NCI-H526 treated with DMSO at 0.1 percent for 48 hours (cell line): ENCODE results near the gene GPR26.

ENCODE experiments used
- DNase-seq: peaks from one replicate; lab custom pipeline; 2025; lab: John Stamatoyannopoulos, UW

The GPR26 gene

GRCh38 chr10:123648595-123648994 is 17.6 kb upstream of the GPR26 start:
- no peak for DNase-seq

DNA sequence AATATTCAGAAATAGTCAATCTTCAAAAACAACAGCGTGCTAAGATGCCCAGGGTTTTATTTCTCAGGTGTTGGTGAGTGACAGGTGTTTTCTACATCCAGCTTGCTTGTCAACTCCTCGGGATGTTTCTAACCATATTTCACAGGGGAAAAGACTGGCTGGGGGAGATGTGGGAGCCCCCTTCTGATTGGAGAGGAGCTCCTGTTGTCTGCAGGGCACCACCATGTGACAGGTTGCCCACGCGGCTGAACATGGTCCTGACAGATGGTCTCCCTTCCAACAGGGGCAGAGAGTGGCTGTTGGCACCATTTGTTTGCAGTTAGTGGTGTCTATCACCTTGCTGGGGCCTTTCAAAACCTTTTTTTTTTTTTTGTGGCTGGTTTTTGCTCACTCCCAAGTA is 16.5 kb upstream of the GPR26 start:
- DNase-seq, result no peak

DNA sequence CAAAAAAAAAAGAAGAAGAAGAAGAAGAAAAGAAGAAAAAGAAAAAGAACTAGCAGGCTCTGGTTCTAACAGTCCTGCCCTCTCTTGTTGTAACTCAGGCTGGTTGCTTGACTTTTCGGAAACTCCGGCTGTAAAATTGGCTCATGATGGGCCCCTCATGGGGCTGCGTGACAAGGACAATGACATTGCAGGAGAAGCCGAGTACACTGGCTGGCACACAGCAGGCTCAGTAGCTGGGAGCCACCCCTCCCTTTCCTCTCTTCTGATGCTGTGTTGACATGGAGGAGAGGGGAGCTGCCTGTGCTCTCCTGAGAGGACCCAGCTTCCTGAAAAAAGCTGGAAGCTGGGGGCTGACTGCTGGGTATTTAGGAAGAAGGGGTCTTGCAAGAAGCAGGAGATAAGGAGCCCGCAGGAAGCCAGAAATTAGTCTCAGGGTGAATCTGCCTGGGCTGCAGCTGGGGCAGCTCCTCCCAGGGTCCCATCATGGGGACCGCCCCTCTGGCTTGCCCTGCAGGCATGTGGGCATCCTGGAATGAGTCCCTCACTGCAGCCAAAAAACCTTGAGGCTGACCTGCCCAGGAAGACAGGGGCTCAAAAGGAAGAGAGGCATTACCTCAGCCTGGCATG is 14.6 kb upstream of the GPR26 start:
- no peak for DNase-seq

- DNase-seq, result no peak
Observed at GRCh38 chr10:123655751-123656150, 10.4 kb upstream of the GPR26 start.

- no peak for DNase-seq
Observed at GRCh38 chr10:123663522-123663921, 2.6 kb upstream of the GPR26 start.

DNA sequence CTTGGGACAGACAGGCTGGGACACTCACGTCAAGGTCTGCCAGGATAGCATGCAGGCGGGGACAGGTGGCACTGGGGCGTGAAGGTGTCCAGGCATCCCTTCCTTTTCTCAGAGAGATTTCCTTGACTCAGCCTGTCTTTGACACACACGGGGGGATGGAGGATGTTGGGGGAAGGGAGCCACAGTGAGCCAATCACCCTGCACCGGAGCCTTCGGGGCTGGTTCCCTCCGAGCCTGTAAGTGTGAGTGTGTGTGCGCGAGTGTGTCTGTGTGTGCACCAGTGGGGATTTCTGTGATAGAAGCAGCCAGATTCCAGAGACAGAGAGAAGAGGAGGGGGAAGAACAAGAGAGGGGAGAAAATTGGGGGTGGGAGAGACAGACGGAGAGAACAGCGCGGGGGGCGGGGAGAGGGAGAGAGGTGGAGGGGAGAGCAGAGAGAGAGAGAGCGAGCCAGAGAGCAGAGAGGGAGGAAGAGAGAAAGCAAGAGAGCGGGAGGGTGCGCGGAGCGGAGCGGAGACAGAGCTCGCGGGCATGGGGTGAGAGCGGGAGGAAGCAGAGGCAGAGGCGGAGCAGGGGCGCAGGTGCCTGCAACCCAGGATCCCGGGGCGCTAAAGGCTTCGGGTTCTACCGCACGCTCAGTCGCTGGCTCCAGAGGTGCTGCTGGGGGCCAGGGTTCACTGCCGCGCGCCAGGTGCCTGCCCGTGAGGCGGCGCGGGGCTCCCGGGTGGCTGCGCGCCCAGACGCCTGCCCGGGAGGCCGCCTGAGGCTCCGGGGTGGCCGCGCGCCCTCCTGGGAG is 466 bp upstream of the GPR26 start:
- DNase-seq, result no peak

- DNase-seq, result no peak
Observed at GRCh38 chr10:123669886-123670285, 3.7 kb downstream of the GPR26 start.

DNA sequence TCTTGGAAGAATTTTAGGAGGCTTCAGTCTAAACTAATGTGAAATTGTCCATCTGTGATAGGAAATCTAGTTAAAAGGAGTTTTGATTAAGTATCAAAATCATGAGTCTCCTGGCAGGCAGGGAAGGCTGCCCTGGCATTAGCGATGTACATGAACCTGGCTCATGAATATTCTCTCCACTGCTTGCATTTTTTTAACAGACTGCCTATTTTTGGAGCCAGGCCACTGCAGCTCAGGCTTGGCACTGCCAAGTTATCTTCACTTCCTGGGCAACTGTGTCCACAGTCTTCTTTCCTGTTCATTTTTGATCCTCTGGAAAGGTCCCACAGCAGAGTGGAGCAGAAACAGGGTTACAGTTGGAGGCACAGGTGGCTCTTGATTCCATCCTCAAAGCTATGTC is 7.0 kb downstream of the GPR26 start:
- no peak for DNase-seq

DNA sequence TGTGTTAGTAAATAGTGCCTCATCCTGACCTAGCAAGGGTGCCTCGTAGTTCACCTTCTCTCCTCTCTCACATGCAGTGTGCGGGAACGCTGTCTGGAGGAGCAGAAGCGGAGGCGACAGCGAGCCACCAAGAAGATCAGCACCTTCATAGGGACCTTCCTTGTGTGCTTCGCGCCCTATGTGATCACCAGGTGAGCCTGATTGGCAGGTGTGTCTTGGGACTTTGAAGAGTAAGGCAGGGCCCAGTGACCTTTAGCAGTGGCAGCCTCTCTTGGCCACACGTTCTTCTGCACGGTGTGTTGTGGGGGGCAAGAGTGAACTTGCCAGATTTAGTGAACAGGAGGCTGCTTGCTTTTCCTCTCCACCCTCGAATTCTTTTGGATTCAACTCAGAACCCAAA is 8.6 kb downstream of the GPR26 start:
- no peak for DNase-seq

- no peak for DNase-seq
Observed at GRCh38 chr10:123675811-123676210, 9.7 kb downstream of the GPR26 start.

- DNase-seq, result no peak
Observed at GRCh38 chr10:123677556-123677955, 11.4 kb downstream of the GPR26 start.

DNA sequence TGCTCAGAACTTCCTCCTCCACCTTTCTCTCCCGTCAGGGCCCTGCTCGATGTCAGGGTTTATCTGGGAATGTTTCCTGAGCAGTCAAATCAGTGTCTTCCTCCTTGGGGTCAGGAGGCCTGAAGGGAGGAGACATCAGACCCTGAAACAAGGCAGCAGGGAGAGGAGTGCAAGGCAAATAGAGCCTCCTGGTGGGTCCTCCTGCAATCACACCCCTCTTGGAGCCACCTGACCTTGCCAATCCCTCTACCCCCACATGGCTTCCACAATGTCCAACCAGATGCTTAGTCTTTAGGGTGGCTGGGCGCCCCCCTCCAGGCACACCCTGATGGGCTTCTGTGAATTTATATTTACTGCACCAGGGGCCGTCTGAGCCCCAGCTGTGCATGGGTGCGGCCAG is 12.2 kb downstream of the GPR26 start:
- DNase-seq, result no peak

DNA sequence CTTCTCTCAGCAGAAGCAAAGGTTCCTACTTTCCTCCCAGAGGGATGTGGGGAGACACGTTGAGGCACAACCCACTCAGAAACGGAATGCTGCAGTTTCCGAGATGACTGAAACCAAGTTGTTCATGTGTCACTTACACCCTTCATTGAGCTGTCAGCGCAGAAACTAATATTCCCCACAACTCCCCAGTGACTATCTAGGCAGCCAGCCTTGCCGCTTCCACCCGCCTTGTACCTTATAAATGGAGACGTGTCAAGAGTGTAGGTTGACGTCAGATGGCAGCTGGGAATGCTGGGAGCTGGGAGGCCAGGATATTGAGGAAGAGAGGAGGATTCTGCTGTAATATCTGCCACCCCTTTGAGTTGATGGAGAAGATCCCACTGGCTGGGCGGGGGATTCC is 15.1 kb downstream of the GPR26 start:
- DNase-seq, result no peak

GRCh38 chr10:123682477-123682876 is 16.3 kb downstream of the GPR26 start:
- no peak for DNase-seq

GRCh38 chr10:123683459-123683858 is 17.3 kb downstream of the GPR26 start:
- DNase-seq, result no peak

GRCh38 chr10:123683865-123684264 is 17.7 kb downstream of the GPR26 start:
- no peak for DNase-seq

- no peak for DNase-seq
Observed at GRCh38 chr10:123685260-123685659, 19.1 kb downstream of the GPR26 start.

DNA sequence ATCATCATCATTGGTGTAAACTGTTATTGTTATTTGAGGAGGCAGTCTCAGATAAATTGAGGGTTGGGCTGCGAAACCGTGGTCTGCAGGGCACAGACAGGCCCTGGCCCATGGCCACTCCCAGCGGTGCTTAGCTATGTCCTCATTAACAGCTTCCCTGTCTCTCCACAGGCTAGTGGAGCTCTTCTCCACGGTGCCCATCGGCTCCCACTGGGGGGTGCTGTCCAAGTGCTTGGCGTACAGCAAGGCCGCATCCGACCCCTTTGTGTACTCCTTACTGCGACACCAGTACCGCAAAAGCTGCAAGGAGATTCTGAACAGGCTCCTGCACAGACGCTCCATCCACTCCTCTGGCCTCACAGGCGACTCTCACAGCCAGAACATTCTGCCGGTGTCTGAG is 21.6 kb downstream of the GPR26 start:
- peak; percentile 27 for DNase-seq

DNA sequence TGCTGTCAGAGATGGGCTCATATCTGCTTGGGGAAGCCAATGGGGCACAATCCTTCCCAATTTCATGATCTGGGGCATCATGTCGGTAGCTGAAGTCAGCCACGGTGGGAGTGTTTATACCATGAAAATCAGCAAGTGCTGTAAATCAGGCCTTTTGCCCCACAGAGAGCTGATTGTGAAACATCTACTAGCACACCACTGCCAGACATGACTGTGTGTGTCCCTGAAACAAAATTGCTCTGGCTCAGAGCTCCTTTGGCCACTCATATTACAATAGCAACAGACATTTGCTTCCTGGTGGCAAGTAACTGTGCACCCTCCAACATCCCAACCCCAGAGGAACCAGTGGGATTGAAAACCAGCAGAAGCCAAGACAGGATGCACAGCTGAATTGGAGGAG is 23.7 kb downstream of the GPR26 start:
- no peak for DNase-seq

- DNase-seq, result no peak
Observed at GRCh38 chr10:123703195-123703790, 37.1 kb downstream of the GPR26 start.

- DNase-seq, result no peak
Observed at GRCh38 chr10:123704076-123704475, 37.9 kb downstream of the GPR26 start.

DNA sequence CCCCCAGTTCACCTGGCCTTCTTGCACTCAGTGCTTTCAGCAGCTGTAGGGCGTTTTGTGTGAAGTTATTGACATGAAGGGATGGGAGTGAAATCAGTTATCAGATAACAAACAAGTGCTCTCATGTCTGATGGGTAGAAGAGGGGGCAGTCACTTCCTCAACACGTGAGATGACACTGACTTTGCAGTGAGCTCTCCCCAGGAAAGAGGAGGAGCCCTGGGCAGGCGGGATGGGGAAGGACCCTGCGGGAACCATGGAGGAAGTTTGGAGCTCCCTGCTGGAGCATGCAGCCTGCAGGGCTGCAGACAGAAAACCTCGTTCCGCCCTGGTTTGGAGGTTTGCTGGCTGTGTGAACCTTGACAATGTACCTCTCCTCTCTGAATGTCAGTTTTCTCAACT is 38.7 kb downstream of the GPR26 start:
- no peak for DNase-seq

GRCh38 chr10:123706236-123706635 is 40.1 kb downstream of the GPR26 start:
- no peak for DNase-seq
